Measurements from ENCODE around the gene PPIH. TPM values are rescaled to one million over a fixed set of nuclear protein-coding genes. Genes with fewer than 3 reads are reported as not detected.

PPIH gene
- total RNA-seq, 6 experiments from 2014 or later, result 30.0 to 45.6 (median 40.0) TPM

DNA sequence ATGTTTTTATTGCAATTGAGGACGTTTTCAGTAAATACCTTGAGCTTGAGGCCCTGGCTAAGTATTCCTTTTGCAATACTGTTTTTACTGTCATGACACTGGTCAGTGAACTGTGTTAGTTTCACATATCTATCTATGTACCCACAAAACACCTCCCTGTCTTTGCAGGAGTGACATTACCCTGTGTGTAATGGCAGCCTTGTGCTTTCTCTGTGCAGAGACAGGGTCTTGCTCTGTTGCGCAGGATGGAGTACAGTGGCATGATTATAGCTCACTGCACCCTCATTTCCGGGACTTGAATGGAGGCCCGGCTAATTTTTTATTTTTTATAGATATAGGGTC lies 32.9 kb downstream of the PPIH start:
- H3K4me1 Mint-ChIP-seq (ENCODE audit: low read depth), result peaks cover 89% of the 10 kb centered on the region
- no peak for DNase-seq
- no peaks in the 10 kb centered on the region for H3K27me3 Mint-ChIP-seq (ENCODE audit: insufficient read depth)
- no peaks in the 10 kb centered on the region for H3K9me3 Mint-ChIP-seq
- H3K4me3 Mint-ChIP-seq, result no peak overlapping the region
- H3K36me3 Mint-ChIP-seq (ENCODE audit: low read depth), result peaks cover 45% of the 10 kb centered on the region
- H3K27ac Mint-ChIP-seq, result no peak overlapping the region
- TF ChIP-seq, protein P1, sequence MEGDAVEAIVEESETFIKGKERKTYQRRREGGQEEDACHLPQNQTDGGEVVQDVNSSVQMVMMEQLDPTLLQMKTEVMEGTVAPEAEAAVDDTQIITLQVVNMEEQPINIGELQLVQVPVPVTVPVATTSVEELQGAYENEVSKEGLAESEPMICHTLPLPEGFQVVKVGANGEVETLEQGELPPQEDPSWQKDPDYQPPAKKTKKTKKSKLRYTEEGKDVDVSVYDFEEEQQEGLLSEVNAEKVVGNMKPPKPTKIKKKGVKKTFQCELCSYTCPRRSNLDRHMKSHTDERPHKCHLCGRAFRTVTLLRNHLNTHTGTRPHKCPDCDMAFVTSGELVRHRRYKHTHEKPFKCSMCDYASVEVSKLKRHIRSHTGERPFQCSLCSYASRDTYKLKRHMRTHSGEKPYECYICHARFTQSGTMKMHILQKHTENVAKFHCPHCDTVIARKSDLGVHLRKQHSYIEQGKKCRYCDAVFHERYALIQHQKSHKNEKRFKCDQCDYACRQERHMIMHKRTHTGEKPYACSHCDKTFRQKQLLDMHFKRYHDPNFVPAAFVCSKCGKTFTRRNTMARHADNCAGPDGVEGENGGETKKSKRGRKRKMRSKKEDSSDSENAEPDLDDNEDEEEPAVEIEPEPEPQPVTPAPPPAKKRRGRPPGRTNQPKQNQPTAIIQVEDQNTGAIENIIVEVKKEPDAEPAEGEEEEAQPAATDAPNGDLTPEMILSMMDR (IDR thresholded peaks at IDR 0.05), result no peak; the same call in none of the 2 replicates

DNA sequence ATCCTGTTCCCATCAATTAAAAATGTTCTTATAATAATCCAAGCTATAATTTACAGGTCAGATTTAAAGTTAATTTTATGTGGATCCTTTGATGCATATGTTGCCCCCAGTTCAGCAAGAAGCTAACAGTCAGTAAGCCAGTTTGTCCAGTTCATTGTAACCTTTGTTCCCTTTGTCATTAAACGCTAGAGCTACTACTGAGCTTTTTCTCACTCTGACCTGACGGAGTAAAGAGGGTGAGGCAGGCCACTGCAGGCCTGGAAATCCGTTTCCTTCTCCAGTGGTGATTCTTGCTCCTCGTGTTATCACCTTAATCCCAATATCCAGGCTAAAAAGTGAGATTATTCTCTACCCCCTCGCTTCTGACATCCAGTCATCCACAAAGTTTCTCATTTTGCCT lies 34.2 kb downstream of the PPIH start:
- Mint-ChIP-seq H3K4me1 (ENCODE audit: low read depth) (peaks cover 76% of the 10 kb centered on the region), H3K27ac (peak overlapping the region; percentile 20; the same call in 1 of the 2 replicates), H3K4me3 (no peak overlapping the region), H3K9me3 (no peaks in the 10 kb centered on the region), H3K36me3 (ENCODE audit: low read depth) (peaks cover 54% of the 10 kb centered on the region), H3K27me3 (ENCODE audit: insufficient read depth) (no peaks in the 10 kb centered on the region)
- TF ChIP-seq, protein P1 (IDR thresholded peaks at IDR 0.05), result no peak
- no peak for DNase-seq

DNA sequence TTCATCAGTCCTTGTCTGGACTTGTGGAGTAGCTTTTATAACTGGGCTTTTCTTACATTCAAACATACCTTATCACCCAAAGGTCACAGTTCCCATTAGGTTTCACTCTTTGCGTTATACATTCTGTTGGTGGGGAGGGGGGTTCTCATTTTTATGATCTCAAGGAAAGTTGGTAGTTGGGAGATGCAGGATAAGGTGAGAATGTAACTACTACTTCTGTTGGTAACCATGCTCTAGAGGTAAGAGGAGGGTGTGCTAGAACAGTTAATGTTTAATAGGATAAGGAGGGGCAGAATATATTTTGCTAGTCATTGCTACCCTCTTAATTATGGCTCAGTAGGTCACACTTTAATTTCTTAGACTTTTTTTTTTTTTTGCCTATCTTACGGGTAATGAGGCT lies 34.7 kb downstream of the PPIH start:
- no peaks in the 10 kb centered on the region for H3K9me3 Mint-ChIP-seq
- peaks cover 72% of the 10 kb centered on the region for H3K4me1 Mint-ChIP-seq (ENCODE audit: low read depth)
- TF ChIP-seq, protein P1 (IDR thresholded peaks at IDR 0.05), result no peak
- H3K27ac Mint-ChIP-seq, result peak overlapping the region; percentile 20
- peaks cover 51% of the 10 kb centered on the region for H3K36me3 Mint-ChIP-seq (ENCODE audit: low read depth)
- no peak for DNase-seq
- no peaks in the 10 kb centered on the region for H3K27me3 Mint-ChIP-seq (ENCODE audit: insufficient read depth)
- no peak overlapping the region for H3K4me3 Mint-ChIP-seq

DNA sequence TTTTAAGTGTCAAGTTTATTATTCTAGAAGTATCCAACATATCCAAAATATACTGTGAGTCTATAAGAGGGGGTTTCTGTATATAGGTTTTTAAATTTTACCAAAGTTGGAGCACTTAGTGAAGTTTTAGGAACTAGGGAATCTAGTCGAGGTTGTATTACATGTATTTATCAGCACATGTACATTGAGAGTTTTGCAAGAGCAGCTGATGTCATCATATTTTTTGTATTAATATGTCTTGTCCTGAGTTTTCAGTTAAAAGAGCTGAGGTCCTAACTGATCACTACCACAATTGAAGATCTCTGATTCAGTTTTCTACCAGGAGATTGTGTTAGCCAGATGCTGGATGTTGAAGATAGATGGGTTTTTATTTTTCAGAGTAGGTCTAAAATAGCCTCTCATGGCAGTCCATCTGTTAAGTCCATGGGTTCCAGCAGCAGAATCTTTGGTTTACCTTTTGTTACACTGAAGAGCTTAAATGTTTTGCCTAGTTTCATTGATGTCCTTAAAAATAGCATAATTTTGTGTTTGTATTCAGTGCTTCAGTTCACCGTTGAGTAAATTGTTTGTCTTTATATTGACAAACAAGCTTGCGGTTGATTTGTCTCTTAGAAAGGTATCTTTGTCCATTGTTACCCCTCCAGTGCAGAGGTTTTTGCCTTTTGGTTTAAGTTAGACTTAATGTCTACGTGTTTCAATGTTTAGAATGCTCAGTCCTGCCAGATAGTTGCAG lies 40.0 kb downstream of the PPIH start:
- TF ChIP-seq, protein P1 (IDR thresholded peaks at IDR 0.05), result no peak
- Mint-ChIP-seq H3K4me3 (no peak overlapping the region), H3K27ac (peak overlapping the region; percentile 45; the same call in 1 of the 2 replicates), H3K4me1 (ENCODE audit: low read depth) (peaks cover 36% of the 10 kb centered on the region), H3K9me3 (no peaks in the 10 kb centered on the region), H3K36me3 (ENCODE audit: low read depth) (peaks cover 86% of the 10 kb centered on the region), H3K27me3 (ENCODE audit: insufficient read depth) (no peaks in the 10 kb centered on the region)
- no peak for DNase-seq

DNA sequence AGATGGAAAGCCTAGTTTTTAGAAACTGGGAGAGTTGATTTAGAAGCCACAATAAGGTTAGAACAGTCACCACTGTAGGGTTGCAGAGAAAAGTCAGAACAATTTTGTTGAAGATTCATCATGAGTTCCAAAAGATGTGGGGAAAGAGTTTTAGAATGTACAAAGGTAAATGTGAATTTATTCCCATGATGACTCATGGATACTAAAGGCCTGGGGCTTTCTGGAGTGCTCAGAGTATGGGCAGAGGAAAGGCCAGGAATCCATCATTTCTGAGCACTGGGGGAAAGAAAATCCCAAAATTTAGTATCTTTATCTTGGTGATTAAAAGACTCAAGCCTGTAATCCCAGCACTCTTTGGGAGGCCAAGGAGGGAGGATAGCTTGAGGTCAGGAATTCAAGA lies 41.8 kb downstream of the PPIH start:
- Mint-ChIP-seq H3K27ac (peak overlapping the region; percentile 18; the same call in 1 of the 2 replicates), H3K36me3 (ENCODE audit: low read depth) (peaks cover 89% of the 10 kb centered on the region), H3K4me1 (ENCODE audit: low read depth) (peaks cover 22% of the 10 kb centered on the region), H3K9me3 (no peaks in the 10 kb centered on the region), H3K4me3 (no peak overlapping the region), H3K27me3 (ENCODE audit: insufficient read depth) (no peaks in the 10 kb centered on the region)
- DNase-seq, result peak; percentile 22
- TF ChIP-seq, protein P1 (IDR thresholded peaks at IDR 0.05), result no peak
